ENCODE results near the gene PRR14. TPM values are rescaled to one million over a fixed set of nuclear protein-coding genes. Genes with fewer than 3 reads are reported as not detected.

The PRR14 gene
- total and polyA plus RNA-seq, 4 donors = 6.3 to 65.1 (median 40.0) TPM

- Histone ChIP-seq H3K27me3 (ENCODE audit: control insufficient read depth, insufficient read depth, low read length) (peaks cover 3% of the 10 kb centered on the region), H3K9me3 (ENCODE audit: control insufficient read depth, insufficient read depth, low read length) (no peaks in the 10 kb centered on the region), H3K4me3 (ENCODE audit: low read depth, low read length) (peak overlapping the region; percentile 95), H3K36me3 (ENCODE audit: control insufficient read depth, insufficient read depth, low read length) (peaks cover 28% of the 10 kb centered on the region), H3K4me1 (ENCODE audit: control insufficient read depth, insufficient read depth, low read length) (peaks cover 27% of the 10 kb centered on the region), H3K27ac (ENCODE audit: low read depth, low read length) (peak overlapping the region; percentile 94)
- DNase-seq (ENCODE audit: low read depth in 4 of 6, low spot score in 6 of 6) = no peak
- WGBS (ENCODE audit: insufficient coverage) = 26% methylated on average over 20 of the region's 22 CpGs
Measured at GRCh38 chr16:30649725-30650368, 913 bp upstream of the PRR14 start.

DNA sequence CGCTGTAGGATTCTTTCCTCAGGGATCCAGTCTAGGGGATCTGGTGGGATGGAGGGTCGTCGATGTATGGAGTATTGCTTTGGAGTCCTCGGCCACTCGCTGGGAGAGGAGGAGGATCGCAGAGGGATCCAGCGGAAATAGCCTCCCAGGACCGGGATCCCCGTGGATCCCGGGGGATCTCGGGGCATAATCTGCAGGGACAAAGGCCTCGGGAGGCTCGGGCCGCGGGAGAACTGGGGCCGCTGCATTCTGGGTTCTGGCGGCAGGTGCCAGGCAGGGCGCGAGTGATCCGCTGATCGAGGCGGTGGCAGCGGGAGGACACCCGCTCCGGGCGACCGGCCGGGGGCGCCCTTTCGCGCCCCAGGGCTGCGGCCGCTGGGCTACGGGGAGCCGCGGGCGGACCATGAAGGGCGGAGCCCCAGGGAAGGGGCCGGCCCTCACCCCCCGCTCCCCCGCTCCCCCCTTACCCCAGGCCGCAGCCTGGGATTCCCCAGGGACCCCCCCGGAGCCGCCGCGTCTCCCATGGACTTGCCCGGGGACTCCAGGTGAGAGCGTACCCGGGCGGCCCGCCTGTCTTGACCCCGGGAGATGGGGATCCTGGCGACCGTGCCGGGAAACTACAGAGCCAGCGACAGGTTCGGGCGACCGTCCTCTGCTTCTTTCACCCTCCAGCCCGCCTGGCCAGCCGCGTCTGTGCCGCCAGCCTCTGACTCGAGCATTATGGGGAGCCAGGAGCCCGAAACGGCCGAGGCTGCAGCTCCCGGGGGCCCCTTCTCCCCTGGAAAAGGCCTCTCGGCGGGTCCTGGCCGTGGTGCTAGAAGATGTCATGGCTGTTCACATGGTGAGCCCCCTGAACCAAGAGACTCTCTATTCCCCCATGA is 604 bp downstream of the PRR14 start:
- Histone ChIP-seq H3K4me3 (ENCODE audit: low read depth, low read length) (peak overlapping the region; percentile 95), H3K4me1 (ENCODE audit: control insufficient read depth, insufficient read depth, low read length) (peaks cover 27% of the 10 kb centered on the region), H3K27me3 (ENCODE audit: control insufficient read depth, insufficient read depth, low read length) (peaks cover 3% of the 10 kb centered on the region), H3K9me3 (ENCODE audit: control insufficient read depth, insufficient read depth, low read length) (no peaks in the 10 kb centered on the region), H3K36me3 (ENCODE audit: control insufficient read depth, insufficient read depth, low read length) (peaks cover 43% of the 10 kb centered on the region), H3K27ac (ENCODE audit: low read depth, low read length) (peak overlapping the region; percentile 94)
- no peak for DNase-seq (ENCODE audit: low read depth in 4 of 6, low spot score in 6 of 6)
- WGBS (ENCODE audit: insufficient coverage) = under 1% methylated on average over 61 of the region's 71 CpGs

DNA sequence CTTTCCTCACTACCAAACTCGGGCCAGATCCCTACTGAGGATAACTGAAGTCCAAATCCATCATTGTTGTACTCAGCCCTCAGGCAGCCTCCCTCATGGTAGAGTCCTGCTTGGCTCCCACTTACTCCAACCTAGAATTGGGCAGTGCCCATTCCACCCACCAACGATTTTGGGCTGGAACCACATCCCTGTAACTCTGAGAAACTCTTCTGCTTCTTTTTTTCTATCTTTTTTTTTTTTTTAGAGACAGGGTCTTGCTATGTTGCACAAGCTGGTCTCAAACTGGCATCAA is 1.2 kb downstream of the PRR14 start:
- Histone ChIP-seq H3K4me3 (ENCODE audit: low read depth, low read length) (peak overlapping the region; percentile 95), H3K27ac (ENCODE audit: low read depth, low read length) (peak overlapping the region; percentile 64), H3K27me3 (ENCODE audit: control insufficient read depth, insufficient read depth, low read length) (peaks cover 3% of the 10 kb centered on the region), H3K36me3 (ENCODE audit: control insufficient read depth, insufficient read depth, low read length) (peaks cover 47% of the 10 kb centered on the region), H3K4me1 (ENCODE audit: control insufficient read depth, insufficient read depth, low read length) (peaks cover 29% of the 10 kb centered on the region), H3K9me3 (ENCODE audit: control insufficient read depth, insufficient read depth, low read length) (no peaks in the 10 kb centered on the region)
- 7% methylated on average over 1 of the region's 2 CpGs for WGBS (ENCODE audit: insufficient coverage)
- DNase-seq (ENCODE audit: low read depth in 4 of 6, low spot score in 6 of 6) = no peak

- Histone ChIP-seq H3K9me3 (ENCODE audit: control insufficient read depth, insufficient read depth, low read length) (no peaks in the 10 kb centered on the region), H3K27me3 (ENCODE audit: control insufficient read depth, insufficient read depth, low read length) (no peaks in the 10 kb centered on the region), H3K4me1 (ENCODE audit: control insufficient read depth, insufficient read depth, low read length) (peaks cover 37% of the 10 kb centered on the region), H3K27ac (ENCODE audit: low read depth, low read length) (no peak overlapping the region), H3K4me3 (ENCODE audit: low read depth, low read length) (no peak overlapping the region), H3K36me3 (ENCODE audit: control insufficient read depth, insufficient read depth, low read length) (peaks cover 47% of the 10 kb centered on the region)
- WGBS (ENCODE audit: insufficient coverage) = 94% methylated on average over 13 of the region's 18 CpGs
- DNase-seq (ENCODE audit: low read depth in 4 of 6, low spot score in 6 of 6) = no peak
Measured at GRCh38 chr16:30652718-30653117, 2.0 kb downstream of the PRR14 start.

- no peaks in the 10 kb centered on the region for H3K27me3 ChIP-seq (ENCODE audit: control insufficient read depth, insufficient read depth, low read length)
- WGBS (ENCODE audit: insufficient coverage) = 95% methylated on average over 18 of the region's 18 CpGs
- peaks cover 33% of the 10 kb centered on the region for H3K4me1 ChIP-seq (ENCODE audit: control insufficient read depth, insufficient read depth, low read length)
- no peak overlapping the region for H3K27ac ChIP-seq (ENCODE audit: low read depth, low read length)
- no peak for DNase-seq (ENCODE audit: low read depth in 4 of 6, low spot score in 6 of 6)
- H3K36me3 ChIP-seq (ENCODE audit: control insufficient read depth, insufficient read depth, low read length) = peaks cover 49% of the 10 kb centered on the region
- no peaks in the 10 kb centered on the region for H3K9me3 ChIP-seq (ENCODE audit: control insufficient read depth, insufficient read depth, low read length)
- no peak overlapping the region for H3K4me3 ChIP-seq (ENCODE audit: low read depth, low read length)
Measured at GRCh38 chr16:30654856-30655255, 4.1 kb downstream of the PRR14 start.

- DNase-seq (ENCODE audit: low read depth in 4 of 6, low spot score in 6 of 6) = no peak
- Histone ChIP-seq H3K4me3 (ENCODE audit: low read depth, low read length) (no peak overlapping the region), H3K36me3 (ENCODE audit: control insufficient read depth, insufficient read depth, low read length) (peaks cover 58% of the 10 kb centered on the region), H3K27me3 (ENCODE audit: control insufficient read depth, insufficient read depth, low read length) (no peaks in the 10 kb centered on the region), H3K4me1 (ENCODE audit: control insufficient read depth, insufficient read depth, low read length) (peaks cover 40% of the 10 kb centered on the region), H3K27ac (ENCODE audit: low read depth, low read length) (no peak overlapping the region), H3K9me3 (ENCODE audit: control insufficient read depth, insufficient read depth, low read length) (no peaks in the 10 kb centered on the region)
- WGBS (ENCODE audit: insufficient coverage) = 94% methylated on average over 11 of the region's 12 CpGs
Measured at GRCh38 chr16:30655815-30656347, 5.1 kb downstream of the PRR14 start.

DNA sequence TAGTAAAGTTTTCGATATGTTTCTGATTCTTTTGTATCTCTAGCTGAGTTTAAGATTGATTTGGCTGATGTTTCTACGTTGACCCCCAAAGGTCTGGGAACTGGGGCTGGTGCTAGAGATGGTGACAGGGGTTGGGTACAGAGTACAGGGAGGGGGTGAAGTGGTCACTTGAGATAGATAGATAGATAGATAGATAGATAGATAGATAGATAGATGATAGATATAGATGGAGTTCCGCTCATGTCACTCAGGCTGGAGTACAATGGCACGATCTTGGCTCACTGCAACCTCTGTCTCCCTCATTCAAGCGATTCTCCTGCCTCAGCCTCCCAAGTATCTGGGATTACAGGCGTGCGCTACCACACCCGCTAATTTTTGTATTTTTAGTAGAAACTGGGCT is 5.6 kb downstream of the PRR14 start:
- Histone ChIP-seq H3K9me3 (ENCODE audit: control insufficient read depth, insufficient read depth, low read length) (no peaks in the 10 kb centered on the region), H3K27ac (ENCODE audit: low read depth, low read length) (no peak overlapping the region), H3K4me3 (ENCODE audit: low read depth, low read length) (no peak overlapping the region), H3K36me3 (ENCODE audit: control insufficient read depth, insufficient read depth, low read length) (peaks cover 62% of the 10 kb centered on the region), H3K4me1 (ENCODE audit: control insufficient read depth, insufficient read depth, low read length) (peaks cover 45% of the 10 kb centered on the region), H3K27me3 (ENCODE audit: control insufficient read depth, insufficient read depth, low read length) (no peaks in the 10 kb centered on the region)
- DNase-seq (ENCODE audit: low read depth in 4 of 6, low spot score in 6 of 6) = no peak
- 99% methylated on average over 6 of the region's 8 CpGs for WGBS (ENCODE audit: insufficient coverage)

DNA sequence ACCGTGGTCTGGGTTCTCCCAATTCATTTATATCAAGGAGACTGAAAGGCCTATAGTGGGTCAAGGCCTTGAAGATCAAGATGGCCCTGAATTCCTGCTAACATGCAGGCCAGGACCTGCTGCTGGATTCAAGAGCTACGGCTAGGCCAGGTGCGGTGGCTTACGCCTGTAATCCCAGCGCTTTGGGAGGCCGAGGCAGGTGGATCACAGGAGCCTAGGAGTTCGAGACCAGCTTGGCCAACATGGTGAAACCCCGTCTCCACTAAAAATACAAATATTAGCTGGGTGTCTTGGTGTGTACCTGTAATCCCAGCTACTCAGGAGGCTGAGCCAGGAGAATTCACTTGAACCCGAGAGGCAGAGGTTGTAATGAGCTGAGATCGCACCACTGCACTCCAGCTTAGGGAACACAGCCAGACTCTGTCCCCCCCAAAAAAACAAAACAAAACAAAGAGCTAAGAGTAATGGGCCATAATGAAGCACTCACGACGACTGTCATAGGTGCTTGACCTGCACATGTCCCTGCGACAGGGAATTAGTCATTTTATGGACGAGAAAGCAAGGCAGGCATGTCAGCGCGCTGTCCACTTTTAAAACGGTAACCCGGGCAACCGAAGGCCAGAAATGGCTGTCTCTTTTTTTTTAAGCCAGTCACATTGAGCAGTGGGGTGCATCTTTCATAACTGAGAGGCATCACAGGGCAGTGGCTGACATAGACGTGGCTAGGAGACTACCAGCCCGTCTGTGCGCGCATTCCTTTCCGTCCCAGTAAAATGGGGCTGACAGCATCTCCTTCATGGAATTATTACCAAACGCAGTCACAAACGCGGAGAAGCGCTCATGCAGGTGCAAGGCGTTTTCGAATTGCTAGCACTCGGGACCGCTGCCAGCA is 6.5 kb downstream of the PRR14 start:
- WGBS (ENCODE audit: insufficient coverage) = 22% methylated on average over 28 of the region's 32 CpGs
- peak overlapping the region; percentile 94 for H3K27ac ChIP-seq (ENCODE audit: low read depth, low read length)
- no peaks in the 10 kb centered on the region for H3K27me3 ChIP-seq (ENCODE audit: control insufficient read depth, insufficient read depth, low read length)
- peak overlapping the region; percentile 51 for H3K4me3 ChIP-seq (ENCODE audit: low read depth, low read length)
- no peaks in the 10 kb centered on the region for H3K9me3 ChIP-seq (ENCODE audit: control insufficient read depth, insufficient read depth, low read length)
- H3K4me1 ChIP-seq (ENCODE audit: control insufficient read depth, insufficient read depth, low read length) = peaks cover 43% of the 10 kb centered on the region
- DNase-seq (ENCODE audit: low read depth in 4 of 6, low spot score in 6 of 6) = no peak
- peaks cover 65% of the 10 kb centered on the region for H3K36me3 ChIP-seq (ENCODE audit: control insufficient read depth, insufficient read depth, low read length)

Data from spinal cord (tissue), 10 donors.